Tibial nerve (tissue), 4 donors: Measurements from ENCODE around the gene ZER1. TPM values are rescaled to one million over a fixed set of nuclear protein-coding genes. Genes with fewer than 3 reads are reported as not detected.

Source experiments
- DNase-seq, 2 donors: peaks; one replicate each; pipeline ENCODE4 v3.0.0-alpha.2; 2019; ENCODE audit warnings: low spot score in 2 of 2
- H3K27ac ChIP-seq, 4 donors: fragments of 200-600 bp; sonication (generic) in 3 of 4; one replicate each; pipeline ENCODE4 v1.5.1; 2017 to 2019; ENCODE audit warnings: mild to moderate bottlenecking in 1 of 4
- H3K27me3 ChIP-seq, 2 donors: fragments of 200-600 bp; sonication (generic) in 1 of 2; one replicate each; pipeline versions ENCODE4 v1.5.1 to v1.6.0; 2017 to 2019
- H3K36me3 ChIP-seq, 3 donors: fragments of 200-600 bp; sonication (generic); one replicate each; pipeline ENCODE4 v1.5.1; 2018 to 2019
- H3K4me1 ChIP-seq, 4 donors: fragments of 200-600 bp; sonication (generic) in 3 of 4; one replicate each; pipeline ENCODE4 v1.5.1; 2017 to 2019
- H3K4me3 ChIP-seq, 4 donors: fragments of 200-600 bp; sonication (generic) in 3 of 4; one replicate each; pipeline ENCODE4 v1.5.1; 2017 to 2019; ENCODE audit warnings: mild to moderate bottlenecking in 1 of 4, moderate library complexity in 1 of 4
- H3K9me3 ChIP-seq, 4 donors: fragments of 200-600 bp; sonication (generic) in 3 of 4; one replicate each; pipeline ENCODE4 v1.5.1; 2017 to 2019
- CTCF ChIP-seq, 5 experiments: fragments of 200-600 bp in 3 of 5; fragments of 450-650 bp in 2 of 5; sonication (generic) in 3 of 5; IDR thresholded peaks; one replicate each; pipeline ENCODE4 v1.5.1; 2016 to 2019; ENCODE audit warnings: antibody characterized with exemption in 5 of 5, mild to moderate bottlenecking in 3 of 5, moderate library complexity in 2 of 5
- EP300 ChIP-seq, 2 donors: sonication (generic); formaldehyde crosslinking; IDR thresholded peaks; one replicate each; pipeline ENCODE4 v1.6.1; 2017; ENCODE audit warnings: antibody characterized with exemption in 2 of 2, mild to moderate bottlenecking in 1 of 2
- POLR2A ChIP-seq, 2 donors: fragments of 450-650 bp; IDR thresholded peaks; one replicate each; pipeline ENCODE4 v1.6.1; 2017; ENCODE audit warnings: antibody characterized with exemption in 2 of 2, mild to moderate bottlenecking in 2 of 2, moderate library complexity in 2 of 2
- WGBS, 2 donors: methylation state at CpG; one replicate each; pipeline ENCODE4 v1.1.5; 2018; 5-methylcytosine and 5-hydroxymethylcytosine counted together
- total RNA-seq, 4 donors: library from RNA; depleted of rRNA; stranded (reverse); fragments of >200 nt; gene quantifications; one replicate each; pipeline ENCODE4 v1.1.0, GENCODE V29; 2016

ZER1 gene
- total RNA-seq, 4 donors from 2014 or later = 45.8 to 68.6 (median 61.3) TPM

- TF ChIP-seq CTCF (IDR thresholded peaks at IDR 0.05) = no peak
- no peak for TF ChIP-seq POLR2A (IDR thresholded peaks at IDR 0.05)
- no peak for TF ChIP-seq EP300 (IDR thresholded peaks at IDR 0.05)
- 91% methylated on average over 15 to 21 of the region's 26 CpGs for WGBS, 2 donors
- no peaks in the 10 kb centered on the region for H3K9me3 ChIP-seq
- no peaks in the 10 kb centered on the region for H3K4me1 ChIP-seq
- no peak overlapping the region for H3K27ac ChIP-seq
- no peak for DNase-seq
- H3K36me3 ChIP-seq = peaks cover 0 to 37% (median 0%) of the 10 kb centered on the region in 3 donors
- no peak overlapping the region for H3K4me3 ChIP-seq
- no peaks in the 10 kb centered on the region for H3K27me3 ChIP-seq
These were observed 59.0 kb downstream of the ZER1 start for GRCh38 chr9:128712451-128713410.

- no peak for DNase-seq
- H3K27me3 ChIP-seq = no peaks in the 10 kb centered on the region
- TF ChIP-seq CTCF (IDR thresholded peaks at IDR 0.05) (no peak), POLR2A (IDR thresholded peaks at IDR 0.05) (no peak), EP300 (IDR thresholded peaks at IDR 0.05) (no peak)
- H3K36me3 ChIP-seq = peaks cover 0 to 11% (median 0%) of the 10 kb centered on the region in 3 donors
- no peak overlapping the region for H3K27ac ChIP-seq
- H3K9me3 ChIP-seq = no peaks in the 10 kb centered on the region
- H3K4me3 ChIP-seq = no peak overlapping the region
- peaks cover 0 to 12% (median 4%) of the 10 kb centered on the region in 4 donors for H3K4me1 ChIP-seq
- WGBS, 2 donors = 89 to 93% methylated on average over 8 of the region's 8 CpGs
These were observed 64.3 kb downstream of the ZER1 start for GRCh38 chr9:128707446-128707845.

GRCh38 chr9:128706671-128707381, 64.9 kb downstream of the ZER1 start:
- DNase-seq = no peak
- peaks cover 0 to 11% (median 0%) of the 10 kb centered on the region in 3 donors for H3K36me3 ChIP-seq
- H3K9me3 ChIP-seq = no peaks in the 10 kb centered on the region
- H3K4me1 ChIP-seq = peaks cover 0 to 16% (median 4%) of the 10 kb centered on the region in 4 donors
- 80 to 83% methylated on average over 18 to 19 of the region's 23 CpGs for WGBS, 2 donors
- no peak overlapping the region for H3K27ac ChIP-seq
- no peak overlapping the region for H3K4me3 ChIP-seq
- no peak for TF ChIP-seq EP300 (IDR thresholded peaks at IDR 0.05)
- TF ChIP-seq CTCF (IDR thresholded peaks at IDR 0.05) = no peak
- TF ChIP-seq POLR2A (IDR thresholded peaks at IDR 0.05) = no peak
- no peaks in the 10 kb centered on the region for H3K27me3 ChIP-seq

- WGBS, 2 donors = 100% methylated on average over 1 of the region's 1 CpG; no CpG with 5 or more reads in 1 of the 2 donors
- H3K4me3 ChIP-seq = no peak overlapping the region
- no peak overlapping the region for H3K27ac ChIP-seq
- TF ChIP-seq POLR2A (IDR thresholded peaks at IDR 0.05) (no peak), CTCF (IDR thresholded peaks at IDR 0.05) (no peak), EP300 (IDR thresholded peaks at IDR 0.05) (no peak)
- no peaks in the 10 kb centered on the region for H3K27me3 ChIP-seq
- no peak for DNase-seq
- H3K36me3 ChIP-seq = peaks cover 0 to 11% (median 0%) of the 10 kb centered on the region in 3 donors
- peaks cover 0 to 16% (median 4%) of the 10 kb centered on the region in 4 donors for H3K4me1 ChIP-seq
- H3K9me3 ChIP-seq = no peaks in the 10 kb centered on the region
These were observed 65.7 kb downstream of the ZER1 start for GRCh38 chr9:128706045-128706444.
